AG04450 (cell line): ENCODE results near the gene CDHR4. TPM values are rescaled to one million over a fixed set of nuclear protein-coding genes. Genes with fewer than 3 reads are reported as not detected.

Experiments
- CTCF ChIA-PET: fragments of 300-600, 350-600 bp; formaldehyde crosslinking; extraction: SDS; loops from one replicate; lab custom pipeline; 2022; ENCODE audit warnings: antibody characterized with exemption, inconsistent platforms; lab: Charles Lee
- POLR2A ChIA-PET: fragments of 350-600 bp; formaldehyde crosslinking; extraction: SDS; loops from one replicate; lab custom pipeline; 2021; ENCODE audit warnings: antibody characterized with exemption, inconsistent platforms; lab: Yijun Ruan, JAX
- DNase-seq: peaks from one replicate; pipeline ENCODE4 v3.0.0-alpha.2; 2011; ENCODE audit warnings: low read depth, low spot score
- H3K27ac ChIP-seq: one replicate; pipeline ENCODE4 v1.5.1; 2012; ENCODE audit warnings: low read depth, low read length, control low read depth
- H3K27me3 ChIP-seq: one replicate; pipeline ENCODE4 v1.6.0; 2012; ENCODE audit warnings: low read length; ENCODE audit not compliant: control insufficient read depth, insufficient read depth
- H3K4me3 ChIP-seq: 2 replicates; pipeline ENCODE4 v1.5.1; 2011; ENCODE audit warnings: mild to moderate bottlenecking, low read depth, low read length, control low read depth
- H3K9me3 ChIP-seq: 2 replicates; pipeline ENCODE4 v1.5.1; 2012; ENCODE audit warnings: low read length; ENCODE audit not compliant: control insufficient read depth, insufficient read depth
- polyA plus RNA-seq: library from polyadenylated mRNA; depleted of rRNA; stranded (reverse); fragments of >200 nt; gene quantifications from 2 replicates; pipeline ENCODE4 v1.2.3, GENCODE V29; 2011
- TF ChIP-seq, protein P1 (sequence below): IDR thresholded peaks from 2 replicates; pipeline ENCODE4 v1.5.1; 2011; ENCODE audit warnings: low read depth, low read length, control low read depth, inconsistent platforms

The CDHR4 gene
- polyA plus RNA-seq, 1 experiment, result not detected

DNA sequence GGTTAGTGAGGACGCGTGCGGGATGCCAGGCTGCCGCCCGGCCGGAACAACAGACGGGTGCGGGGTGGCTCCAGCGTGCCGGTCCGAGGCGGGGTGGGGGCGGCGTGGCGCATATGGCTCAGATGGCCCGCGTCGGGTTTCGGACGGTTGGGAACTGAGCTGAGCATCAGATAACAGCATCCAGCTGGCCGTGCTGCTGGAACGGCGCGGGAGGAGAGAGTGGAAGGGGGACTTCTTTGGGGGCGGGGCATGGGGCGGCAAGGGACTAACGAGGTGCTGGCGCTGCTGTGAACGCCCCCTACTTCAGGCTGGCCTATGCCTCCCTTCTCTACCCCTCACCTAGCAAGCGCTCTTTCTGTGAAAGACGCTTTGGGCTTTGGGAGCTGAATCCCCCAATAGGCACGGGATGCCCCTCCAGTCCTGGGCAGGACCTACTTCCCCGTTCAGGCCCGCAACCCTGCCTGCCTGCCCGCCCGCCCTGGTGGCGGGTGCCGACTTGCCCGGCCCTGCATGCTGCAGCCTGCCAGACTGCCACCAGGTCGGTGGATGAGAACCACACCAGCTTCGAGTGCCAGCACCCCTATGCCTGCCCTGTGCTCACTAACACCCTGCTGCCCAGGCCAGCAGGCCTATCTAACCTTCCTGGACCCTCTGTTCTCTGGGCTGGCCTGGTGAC is 3.9 kb upstream of the CDHR4 start:
- no peak for DNase-seq
- ChIA-PET CTCF (interaction anchor here (0.6 to 10.5 kb wide), 20 partner anchors 10 to 553 kb away, joined by 3 to 182 read pairs (median 4); partner anchors contain the start of genes GMPPB, IP6K1 and UBA7), POLR2A (interaction anchor here (0.5 to 2.4 kb wide), 7 partner anchors 10 to 1087 kb away, joined by 3 to 16 read pairs (median 6); partner anchors contain the start of genes IP6K1, IP6K2, RBM5 and UBA7)
- no peaks in the 10 kb centered on the region for H3K27me3 ChIP-seq
- H3K4me3 ChIP-seq, result peak overlapping the region; percentile 90
- no peaks in the 10 kb centered on the region; the same call in 1 of the 2 replicates for H3K9me3 ChIP-seq
- H3K27ac ChIP-seq, result peak overlapping the region; percentile 77
- TF ChIP-seq, protein P1, sequence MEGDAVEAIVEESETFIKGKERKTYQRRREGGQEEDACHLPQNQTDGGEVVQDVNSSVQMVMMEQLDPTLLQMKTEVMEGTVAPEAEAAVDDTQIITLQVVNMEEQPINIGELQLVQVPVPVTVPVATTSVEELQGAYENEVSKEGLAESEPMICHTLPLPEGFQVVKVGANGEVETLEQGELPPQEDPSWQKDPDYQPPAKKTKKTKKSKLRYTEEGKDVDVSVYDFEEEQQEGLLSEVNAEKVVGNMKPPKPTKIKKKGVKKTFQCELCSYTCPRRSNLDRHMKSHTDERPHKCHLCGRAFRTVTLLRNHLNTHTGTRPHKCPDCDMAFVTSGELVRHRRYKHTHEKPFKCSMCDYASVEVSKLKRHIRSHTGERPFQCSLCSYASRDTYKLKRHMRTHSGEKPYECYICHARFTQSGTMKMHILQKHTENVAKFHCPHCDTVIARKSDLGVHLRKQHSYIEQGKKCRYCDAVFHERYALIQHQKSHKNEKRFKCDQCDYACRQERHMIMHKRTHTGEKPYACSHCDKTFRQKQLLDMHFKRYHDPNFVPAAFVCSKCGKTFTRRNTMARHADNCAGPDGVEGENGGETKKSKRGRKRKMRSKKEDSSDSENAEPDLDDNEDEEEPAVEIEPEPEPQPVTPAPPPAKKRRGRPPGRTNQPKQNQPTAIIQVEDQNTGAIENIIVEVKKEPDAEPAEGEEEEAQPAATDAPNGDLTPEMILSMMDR, result no peak; the same call in 1 of the 2 replicates

DNA sequence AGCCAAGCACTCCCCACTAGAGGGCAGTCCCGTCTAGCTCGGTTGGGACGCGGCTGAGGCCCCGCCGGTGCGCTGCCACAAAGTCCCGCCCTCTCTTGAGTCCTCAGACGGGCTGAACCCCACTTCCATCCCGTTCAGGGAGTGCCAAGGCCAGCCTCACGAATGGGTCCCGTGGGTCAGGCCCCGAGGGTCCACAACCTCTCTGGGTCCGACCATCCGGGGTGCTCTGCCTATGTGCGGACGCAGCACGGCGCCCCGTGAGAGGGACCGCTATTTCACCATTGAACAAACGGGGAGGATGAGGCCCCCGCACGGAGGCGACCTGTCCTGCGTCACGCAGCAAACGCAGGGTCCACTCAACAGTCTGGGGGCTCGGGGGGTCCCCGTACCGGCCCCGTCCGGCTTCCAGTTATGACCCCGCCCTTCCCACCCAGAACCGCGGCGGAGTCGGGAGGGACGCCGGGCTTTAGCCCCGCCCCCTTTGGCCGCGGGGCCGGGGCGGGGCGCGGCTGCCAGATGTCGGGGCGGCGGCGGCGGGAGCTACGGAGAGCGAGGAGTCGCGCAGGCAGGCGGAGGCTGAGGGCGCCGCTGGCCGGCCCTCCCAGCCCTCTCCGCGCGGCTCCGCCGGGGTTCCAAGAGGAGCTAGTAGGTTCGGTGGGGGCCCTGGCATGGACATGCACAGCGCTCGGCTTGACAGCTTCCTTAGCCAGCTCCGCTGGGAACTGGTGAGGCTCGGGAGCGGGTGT is 3.2 kb upstream of the CDHR4 start, which contains the start of gene INKA1:
Gene INKA1, plus strand, starts transcription at position 543 of the 746 bp plus-strand sequence. Its CDS starts 132 bp downstream, at position 675.
- DNase-seq, result no peak
- POLR2A ChIA-PET, result interaction anchor here (0.5 to 2.4 kb wide), 8 partner anchors 10 to 1086 kb away, joined by 3 to 16 read pairs (median 6); partner anchors contain the start of genes IP6K1, IP6K2, RBM5 and UBA7
- H3K27ac ChIP-seq, result peak within 1 kb of the TSS; percentile 77
- peak within 1 kb of the TSS; percentile 90 for H3K4me3 ChIP-seq
- H3K27me3 ChIP-seq, result no peaks in the 10 kb centered on the region
- H3K9me3 ChIP-seq, result no peaks in the 10 kb centered on the region; the same call in 1 of the 2 replicates
- TF ChIP-seq, protein P1, result peak; percentile 85
- CTCF ChIA-PET, result interaction anchor here (0.6 to 10.5 kb wide), 27 partner anchors 10 to 552 kb away, joined by 3 to 182 read pairs (median 4); partner anchors contain the start of genes GMPPB, IP6K1 and UBA7

GRCh38 chr3:49801160-49801559 is 1.5 kb upstream of the CDHR4 start:
- ChIA-PET CTCF (interaction anchor here (1.2 to 10.5 kb wide), 7 partner anchors 19 to 105 kb away, joined by 3 to 182 read pairs (median 4); no protein-coding TSS in a partner anchor), POLR2A (interaction anchor here (1.0 kb wide), 1 partner anchor 15 kb away, joined by 4 read pairs; the partner anchor contains the start of gene IP6K1)
- H3K9me3 ChIP-seq, result no peaks in the 10 kb centered on the region; the same call in 1 of the 2 replicates
- no peak overlapping the region for H3K4me3 ChIP-seq
- no peaks in the 10 kb centered on the region for H3K27me3 ChIP-seq
- DNase-seq, result no peak
- TF ChIP-seq, protein P1, result no peak
- H3K27ac ChIP-seq, result no peak overlapping the region

- H3K4me3 ChIP-seq, result no peak overlapping the region
- H3K9me3 ChIP-seq, result no peaks in the 10 kb centered on the region; the same call in 1 of the 2 replicates
Measured at GRCh38 chr3:49799105-49799504, 568 bp downstream of the CDHR4 start.

More at GRCh38 chr3:49799105-49799504, 568 bp downstream of the CDHR4 start:
- TF ChIP-seq, protein P1, result no peak
- ChIA-PET POLR2A (interaction anchor here (1.0 kb wide), 1 partner anchor 13 kb away, joined by 3 read pairs; the partner anchor contains the start of gene IP6K1), CTCF (interaction anchor here (10.5 kb wide), 1 partner anchor 39 kb away, joined by 182 read pairs; no protein-coding TSS in a partner anchor)
- Histone ChIP-seq H3K27ac (no peak overlapping the region), H3K27me3 (no peaks in the 10 kb centered on the region)
- no peak for DNase-seq
